ENCODE data around the gene TMPRSS6.

- TF ChIP-seq POLR2A (IDR thresholded peaks at IDR 0.05; ENCODE audit: control extremely low read depth in 1 of 2, low read depth in 2 of 2, low read length in 2 of 2): no peak
- TF ChIP-seq KDM1A (IDR thresholded peaks at IDR 0.05; ENCODE audit: borderline replicate concordance, low read length): no peak
- no peak for TF ChIP-seq CTCF (IDR thresholded peaks at IDR 0.05; ENCODE audit: control extremely low read depth in 1 of 3, insufficient read depth in 1 of 3, low read depth in 1 of 3, low read length in 3 of 3)
- TF ChIP-seq CEBPB (IDR thresholded peaks at IDR 0.05; ENCODE audit: low read depth, low read length): no peak
- no peak for TF ChIP-seq BCL11A (IDR thresholded peaks at IDR 0.05; ENCODE audit: low read depth in 2 of 2, low read length in 2 of 2)
- TF ChIP-seq EZH2 (IDR thresholded peaks at IDR 0.05; ENCODE audit: low read depth, low read length, severe bottlenecking): no peak
- TF ChIP-seq ZNF274 (IDR thresholded peaks at IDR 0.05; ENCODE audit: borderline replicate concordance, extremely low read depth, low read length): no peak
- TF ChIP-seq USF2 (IDR thresholded peaks at IDR 0.05; ENCODE audit: low read length): no peak
- no peak for TF ChIP-seq POU5F1 (IDR thresholded peaks at IDR 0.05; ENCODE audit: low read depth, low read length)
- TF ChIP-seq POLR2AphosphoS5 (IDR thresholded peaks at IDR 0.05; ENCODE audit: low read depth, low read length): no peak
- no peak for TF ChIP-seq RFX5 (IDR thresholded peaks at IDR 0.05; ENCODE audit: borderline replicate concordance, low read depth, low read length)
- TF ChIP-seq CHD7 (IDR thresholded peaks at IDR 0.05; ENCODE audit: insufficient replicate concordance, low read length): no peak
- no peak for TF ChIP-seq YY1 (IDR thresholded peaks at IDR 0.05; ENCODE audit: low read depth, low read length)
These were observed 36.5 kb upstream of the TMPRSS6 start for GRCh38 chr22:37146051-37146385.
